ENCODE results near the gene SDF4. TPM values are rescaled to one million over a fixed set of nuclear protein-coding genes. Genes with fewer than 3 reads are reported as not detected.

SDF4 gene
- total and polyA plus RNA-seq, 2 of the 4 experiments (the other 2 are of a cell fraction): 57.0 to 250 TPM

- Histone ChIP-seq H4K8ac (ENCODE audit: low read depth in 2 of 2, low read length in 2 of 2) (no peak overlapping the region), H3K9me1 (ENCODE audit: insufficient read depth, low read length) (no peaks in the 10 kb centered on the region), H2AK5ac (ENCODE audit: low read depth, low read length) (no peak overlapping the region), H2AFZ (replicated peaks; ENCODE audit: low read length, poor library complexity) (no peak overlapping the region), H4K5ac (ENCODE audit: low read depth, low read length) (no peak overlapping the region), H2BK15ac (ENCODE audit: low read depth, low read length) (no peak overlapping the region), H3K79me1 (ENCODE audit: low read depth in 1 of 2, low read length in 2 of 2) (no peaks in the 10 kb centered on the region), H4K20me1 (ENCODE audit: insufficient read depth, low read length) (no peaks in the 10 kb centered on the region; the same call in 1 of the 2 replicates), H3K14ac (replicated peaks; ENCODE audit: low read depth, low read length) (no peak overlapping the region), H2BK5ac (ENCODE audit: low read depth, low read length, poor library complexity, severe bottlenecking) (no peak overlapping the region), H3K23ac (ENCODE audit: low read depth, low read length) (no peak overlapping the region), H3K56ac (ENCODE audit: extremely low read depth, insufficient read depth, low read length) (no peak overlapping the region), H3K4me3 (ENCODE audit: insufficient read depth, low read depth, low read length) (no peak overlapping the region), H3K18ac (ENCODE audit: low read depth, low read length) (no peak overlapping the region), H2BK120ac (ENCODE audit: low read depth, low read length) (no peak overlapping the region), H3K9me3 (ENCODE audit: control insufficient read depth, insufficient read depth, low read length) (no peaks in the 10 kb centered on the region), H2BK20ac (ENCODE audit: low read depth, low read length) (no peak overlapping the region), H3K4me1 (ENCODE audit: control insufficient read depth, insufficient read depth, low read length) (peaks cover 12% of the 10 kb centered on the region), H2AK9ac (replicated peaks; ENCODE audit: low read depth, low read length, poor library complexity) (no peak overlapping the region), H3K9ac (ENCODE audit: low read depth, low read length) (no peak overlapping the region), H3K4me2 (ENCODE audit: low read depth, low read length) (no peak overlapping the region), H3K36me3 (ENCODE audit: control insufficient read depth, insufficient read depth, low read length) (no peaks in the 10 kb centered on the region), H3K4ac (ENCODE audit: low read depth, low read length) (no peak overlapping the region), H3K27me3 (ENCODE audit: control insufficient read depth, insufficient read depth, low read length) (no peaks in the 10 kb centered on the region; the same call in 1 of the 2 replicates), H3K27ac (ENCODE audit: insufficient read depth, low read length) (no peak overlapping the region), H4K91ac (ENCODE audit: insufficient read depth, low read depth, low read length) (no peak overlapping the region)
- DNase-seq (no peak), ATAC-seq (ENCODE audit: low read depth) (no peak)
- ChIA-PET POLR2A (ENCODE audit: unreplicated experiment) (no interaction called here), CTCF (no interaction called here)
- in situ Hi-C loops (cut with MboI; ENCODE audit: low sequenced_read_pairs): no loop called here
- TF ChIP-seq CEBPB (IDR thresholded peaks at IDR 0.05; ENCODE audit: low read depth, low read length): no peak
- TF ChIP-seq ELK1 (IDR thresholded peaks at IDR 0.05; ENCODE audit: borderline replicate concordance, low read depth, low read length): no peak
- no peak for TF ChIP-seq RAD21 (IDR thresholded peaks at IDR 0.05; ENCODE audit: low read length)
- TF ChIP-seq NFE2L2 (IDR thresholded peaks at IDR 0.05; ENCODE audit: low read depth, low read length): no peak
- no peak for TF ChIP-seq RCOR1 (IDR thresholded peaks at IDR 0.05; ENCODE audit: insufficient replicate concordance, low read length)
- TF ChIP-seq MAFK (IDR thresholded peaks at IDR 0.05; ENCODE audit: low read depth, low read length): no peak
- no peak for TF ChIP-seq FOS (IDR thresholded peaks at IDR 0.05; ENCODE audit: low read depth, low read length)
- no peak for TF ChIP-seq MXI1 (IDR thresholded peaks at IDR 0.05; ENCODE audit: borderline replicate concordance, low read depth, low read length)
- no peak for TF ChIP-seq CHD1 (IDR thresholded peaks at IDR 0.05; ENCODE audit: low read depth, low read length)
- TF ChIP-seq USF2 (IDR thresholded peaks at IDR 0.05; ENCODE audit: low read depth, low read length): no peak
- TF ChIP-seq MAZ (IDR thresholded peaks at IDR 0.05; ENCODE audit: borderline replicate concordance, low read depth, low read length): no peak
- TF ChIP-seq SMC3 (IDR thresholded peaks at IDR 0.05; ENCODE audit: low read depth, low read length): no peak
- dilution Hi-C loops (cut with HindIII; ENCODE audit: low sequenced_read_pairs, unreplicated experiment): no loop called here
- intact Hi-C loops (cut with micrococcal nuclease): no loop called here
- BruUV-seq (replicated peaks): no TSS peak
- no CpG with 5 or more reads among the region's 19 CpGs for WGBS, 2 experiments (ENCODE audit: extremely low coverage in 2 of 2, insufficient read length in 1 of 2)
Observed at GRCh38 chr1:1206966-1207531, 24.8 kb downstream of the SDF4 start.

All from IMR-90 (cell line).